ENCODE measurements around the gene OLFML2B. TPM values are rescaled to one million over a fixed set of nuclear protein-coding genes. Genes with fewer than 3 reads are reported as not detected.

OLFML2B gene
- total and polyA plus RNA-seq, 2 of the 13 experiments (the other 11 are each of a cell fraction or from before 2014, with no cell fraction given) = not detected

DNA sequence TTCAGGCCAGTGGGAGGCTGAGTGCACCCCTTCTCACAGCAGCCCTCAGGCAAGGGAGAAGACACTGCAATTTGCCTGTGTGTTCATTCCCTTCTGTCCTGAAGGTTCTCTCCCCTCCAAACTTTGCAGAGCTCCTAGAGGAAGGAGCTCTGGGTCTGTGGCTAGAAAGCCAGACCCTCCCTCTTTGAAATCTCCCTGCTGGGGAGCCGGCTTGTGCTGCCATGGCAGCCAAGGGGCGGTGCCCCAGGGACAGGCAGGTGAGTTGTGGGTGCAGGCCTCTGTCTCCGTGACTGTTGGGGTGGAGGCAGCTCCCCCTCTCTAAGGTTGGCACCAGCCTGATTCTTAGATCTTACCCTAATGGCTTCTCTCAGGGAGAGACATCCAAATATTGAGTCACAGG, 53.0 kb downstream of the OLFML2B start:
- POLR2A ChIA-PET = no interaction called here

GRCh38 chr1:161970036-161970435, 53.6 kb downstream of the OLFML2B start:
- Histone ChIP-seq H3K4me3 (replicated peaks in 1 of 3; ENCODE audit: insufficient read depth in 1 of 3, low read depth in 2 of 3, low read length in 3 of 3) (no peak overlapping the region), H3K4me1 (ENCODE audit: insufficient read depth, low read length) (peaks cover 22% of the 10 kb centered on the region), H3K36me3 (replicated peaks in 1 of 2; ENCODE audit: control insufficient read depth in 1 of 2, insufficient read depth in 2 of 2, low read length in 2 of 2) (no peaks in the 10 kb centered on the region), H4K20me1 (ENCODE audit: insufficient read depth, low read length) (no peaks in the 10 kb centered on the region), H3K9ac (ENCODE audit: insufficient read depth, low read depth, low read length) (no peak overlapping the region), H3K79me2 (ENCODE audit: insufficient read depth, low read length) (no peaks in the 10 kb centered on the region), H3K27me3 (ENCODE audit: control insufficient read depth in 1 of 2, insufficient read depth in 2 of 2, low read length in 2 of 2) (no peaks in the 10 kb centered on the region; a peak in 2 of 5 replicates), H3K4me2 (ENCODE audit: low read depth, low read length) (no peak overlapping the region), H3K27ac (ENCODE audit: extremely low read length, insufficient read depth, low read length) (no peak overlapping the region), H2AFZ (ENCODE audit: low read length) (no peak overlapping the region), H3K9me3 (ENCODE audit: low read length) (no peaks in the 10 kb centered on the region)
- ChIA-PET POLR2A (no interaction called here), CTCF (ENCODE audit: low intra/inter-chr PET ratio, low total read pairs) (no interaction called here)
- intact Hi-C loops (cut with micrococcal nuclease; ENCODE audit: unreplicated experiment) = no loop called here
- in situ Hi-C loops (cut with HindIII; ENCODE audit: extremely low pct_ligation_motif_present, low pct_unique_long_range_greater_than_20kb) = no loop called here
- DNase-seq (ENCODE audit: low spot score) (no peak), FAIRE-seq (no peak), ATAC-seq (no peak)
- no TSS peak for BruUV-seq (replicated peaks)
- 79% methylated on average over 6 of the region's 6 CpGs for WGBS (ENCODE audit: low lambda C conversion rate)
- TF ChIP-seq, protein P1, sequence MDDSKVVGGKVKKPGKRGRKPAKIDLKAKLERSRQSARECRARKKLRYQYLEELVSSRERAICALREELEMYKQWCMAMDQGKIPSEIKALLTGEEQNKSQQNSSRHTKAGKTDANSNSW (CRISPR knock-in tag; IDR thresholded peaks at IDR 0.05; ENCODE audit: borderline replicate concordance) = no peak
- no peak for TF ChIP-seq ZFYVE20 (CRISPR knock-in tag; IDR thresholded peaks at IDR 0.05; ENCODE audit: borderline replicate concordance, low read depth)
- TF ChIP-seq, protein P2, sequence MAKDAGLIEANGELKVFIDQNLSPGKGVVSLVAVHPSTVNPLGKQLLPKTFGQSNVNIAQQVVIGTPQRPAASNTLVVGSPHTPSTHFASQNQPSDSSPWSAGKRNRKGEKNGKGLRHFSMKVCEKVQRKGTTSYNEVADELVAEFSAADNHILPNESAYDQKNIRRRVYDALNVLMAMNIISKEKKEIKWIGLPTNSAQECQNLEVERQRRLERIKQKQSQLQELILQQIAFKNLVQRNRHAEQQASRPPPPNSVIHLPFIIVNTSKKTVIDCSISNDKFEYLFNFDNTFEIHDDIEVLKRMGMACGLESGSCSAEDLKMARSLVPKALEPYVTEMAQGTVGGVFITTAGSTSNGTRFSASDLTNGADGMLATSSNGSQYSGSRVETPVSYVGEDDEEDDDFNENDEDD (CRISPR knock-in tag; IDR thresholded peaks at IDR 0.05; ENCODE audit: borderline replicate concordance) = no peak
- TF ChIP-seq CHCHD3 (CRISPR knock-in tag; IDR thresholded peaks at IDR 0.05) = no peak
- TF ChIP-seq SMARCC2 (IDR thresholded peaks at IDR 0.05) = no peak
- TF ChIP-seq, protein P3, sequence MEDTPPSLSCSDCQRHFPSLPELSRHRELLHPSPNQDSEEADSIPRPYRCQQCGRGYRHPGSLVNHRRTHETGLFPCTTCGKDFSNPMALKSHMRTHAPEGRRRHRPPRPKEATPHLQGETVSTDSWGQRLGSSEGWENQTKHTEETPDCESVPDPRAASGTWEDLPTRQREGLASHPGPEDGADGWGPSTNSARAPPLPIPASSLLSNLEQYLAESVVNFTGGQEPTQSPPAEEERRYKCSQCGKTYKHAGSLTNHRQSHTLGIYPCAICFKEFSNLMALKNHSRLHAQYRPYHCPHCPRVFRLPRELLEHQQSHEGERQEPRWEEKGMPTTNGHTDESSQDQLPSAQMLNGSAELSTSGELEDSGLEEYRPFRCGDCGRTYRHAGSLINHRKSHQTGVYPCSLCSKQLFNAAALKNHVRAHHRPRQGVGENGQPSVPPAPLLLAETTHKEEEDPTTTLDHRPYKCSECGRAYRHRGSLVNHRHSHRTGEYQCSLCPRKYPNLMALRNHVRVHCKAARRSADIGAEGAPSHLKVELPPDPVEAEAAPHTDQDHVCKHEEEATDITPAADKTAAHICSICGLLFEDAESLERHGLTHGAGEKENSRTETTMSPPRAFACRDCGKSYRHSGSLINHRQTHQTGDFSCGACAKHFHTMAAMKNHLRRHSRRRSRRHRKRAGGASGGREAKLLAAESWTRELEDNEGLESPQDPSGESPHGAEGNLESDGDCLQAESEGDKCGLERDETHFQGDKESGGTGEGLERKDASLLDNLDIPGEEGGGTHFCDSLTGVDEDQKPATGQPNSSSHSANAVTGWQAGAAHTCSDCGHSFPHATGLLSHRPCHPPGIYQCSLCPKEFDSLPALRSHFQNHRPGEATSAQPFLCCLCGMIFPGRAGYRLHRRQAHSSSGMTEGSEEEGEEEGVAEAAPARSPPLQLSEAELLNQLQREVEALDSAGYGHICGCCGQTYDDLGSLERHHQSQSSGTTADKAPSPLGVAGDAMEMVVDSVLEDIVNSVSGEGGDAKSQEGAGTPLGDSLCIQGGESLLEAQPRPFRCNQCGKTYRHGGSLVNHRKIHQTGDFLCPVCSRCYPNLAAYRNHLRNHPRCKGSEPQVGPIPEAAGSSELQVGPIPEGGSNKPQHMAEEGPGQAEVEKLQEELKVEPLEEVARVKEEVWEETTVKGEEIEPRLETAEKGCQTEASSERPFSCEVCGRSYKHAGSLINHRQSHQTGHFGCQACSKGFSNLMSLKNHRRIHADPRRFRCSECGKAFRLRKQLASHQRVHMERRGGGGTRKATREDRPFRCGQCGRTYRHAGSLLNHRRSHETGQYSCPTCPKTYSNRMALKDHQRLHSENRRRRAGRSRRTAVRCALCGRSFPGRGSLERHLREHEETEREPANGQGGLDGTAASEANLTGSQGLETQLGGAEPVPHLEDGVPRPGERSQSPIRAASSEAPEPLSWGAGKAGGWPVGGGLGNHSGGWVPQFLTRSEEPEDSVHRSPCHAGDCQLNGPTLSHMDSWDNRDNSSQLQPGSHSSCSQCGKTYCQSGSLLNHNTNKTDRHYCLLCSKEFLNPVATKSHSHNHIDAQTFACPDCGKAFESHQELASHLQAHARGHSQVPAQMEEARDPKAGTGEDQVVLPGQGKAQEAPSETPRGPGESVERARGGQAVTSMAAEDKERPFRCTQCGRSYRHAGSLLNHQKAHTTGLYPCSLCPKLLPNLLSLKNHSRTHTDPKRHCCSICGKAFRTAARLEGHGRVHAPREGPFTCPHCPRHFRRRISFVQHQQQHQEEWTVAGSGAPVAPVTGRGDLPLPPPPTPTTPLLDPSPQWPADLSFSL (CRISPR knock-in tag; IDR thresholded peaks at IDR 0.05) = no peak
- TF ChIP-seq PAX8 (CRISPR knock-in tag; IDR thresholded peaks at IDR 0.05; ENCODE audit: borderline replicate concordance) = no peak
- TF ChIP-seq TARDBP (CRISPR knock-in tag; IDR thresholded peaks at IDR 0.05) = no peak
- TF ChIP-seq NFRKB (IDR thresholded peaks at IDR 0.05) = no peak
- TF ChIP-seq HNRNPLL (IDR thresholded peaks at IDR 0.05; ENCODE audit: low read depth, low read length, poor library complexity, severe bottlenecking) = no peak

More for the DNA sequence above, 53.0 kb downstream of the OLFML2B start:
- Histone ChIP-seq H4K20me1 (ENCODE audit: insufficient read depth, low read length) (no peaks in the 10 kb centered on the region), H3K27ac (ENCODE audit: extremely low read length, insufficient read depth, low read length) (no peak overlapping the region), H3K36me3 (replicated peaks in 1 of 2; ENCODE audit: control insufficient read depth in 1 of 2, insufficient read depth in 2 of 2, low read length in 2 of 2) (no peaks in the 10 kb centered on the region), H3K27me3 (ENCODE audit: control insufficient read depth in 1 of 2, insufficient read depth in 2 of 2, low read length in 2 of 2) (peaks cover 0 to 6% of the 10 kb centered on the region in 2 experiments; a peak in 2 of 5 replicates), H3K4me1 (ENCODE audit: insufficient read depth, low read length) (peaks cover 28% of the 10 kb centered on the region), H3K4me2 (ENCODE audit: low read depth, low read length) (no peak overlapping the region), H3K9ac (ENCODE audit: insufficient read depth, low read depth, low read length) (no peak overlapping the region), H2AFZ (ENCODE audit: low read length) (no peak overlapping the region), H3K9me3 (ENCODE audit: low read length) (no peaks in the 10 kb centered on the region), H3K79me2 (ENCODE audit: insufficient read depth, low read length) (no peaks in the 10 kb centered on the region), H3K4me3 (replicated peaks in 1 of 3; ENCODE audit: insufficient read depth in 1 of 3, low read depth in 2 of 3, low read length in 3 of 3) (no peak overlapping the region)
- WGBS (ENCODE audit: low lambda C conversion rate) = 58% methylated on average over 3 of the region's 3 CpGs
- ATAC-seq = no peak
- DNase-seq (ENCODE audit: low spot score) = no peak
- BruUV-seq (replicated peaks) = no TSS peak
- in situ Hi-C loops (cut with HindIII; ENCODE audit: extremely low pct_ligation_motif_present, low pct_unique_long_range_greater_than_20kb) = no loop called here
- FAIRE-seq = no peak
- no peak for TF ChIP-seq ARNTL (CRISPR knock-in tag; IDR thresholded peaks at IDR 0.05)
- no peak for TF ChIP-seq ZNF557 (CRISPR knock-in tag; IDR thresholded peaks at IDR 0.05)
- CTCF ChIA-PET (ENCODE audit: low intra/inter-chr PET ratio, low total read pairs) = no interaction called here
- intact Hi-C loops (cut with micrococcal nuclease; ENCODE audit: unreplicated experiment) = no loop called here
